ENCODE results near the gene CARD6. TPM values are rescaled to one million over a fixed set of nuclear protein-coding genes. Genes with fewer than 3 reads are reported as not detected.
A peak's percentile ranks its signal among the peaks of the same experiment; 100 is the strongest.
"Not testable (repeated sequence)": the region's sequence is repeated elsewhere in the genome, so short reads cannot be mapped to it uniquely, and the experiment has no call there.

Gene CARD6
- total and polyA plus RNA-seq, 2 experiments from 2014 or later, result 0.06 to 0.12 TPM

DNA sequence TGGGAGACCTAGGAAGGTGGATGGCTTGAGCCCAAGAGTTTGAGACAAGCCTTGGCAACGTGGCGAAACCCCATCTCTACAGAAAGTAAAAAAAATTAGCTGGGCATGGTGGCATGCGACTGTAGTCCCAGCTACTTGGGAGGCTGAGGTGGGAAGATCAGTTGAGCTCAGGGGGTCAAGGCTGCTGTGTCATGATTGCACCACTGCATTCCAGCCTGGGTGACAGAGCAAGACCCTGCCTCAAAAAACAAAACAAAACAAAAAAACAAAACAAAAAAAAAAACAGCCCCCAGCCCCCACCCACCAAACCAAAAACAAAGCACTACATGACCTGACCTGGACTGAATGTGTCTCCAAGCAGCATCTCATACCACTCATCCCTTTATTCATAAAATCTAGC, 34.8 kb downstream of the CARD6 start:
- Histone ChIP-seq H3K4me1 (ENCODE audit: low read depth) (no peaks in the 10 kb centered on the region), H3K27ac (no peak overlapping the region), H3K4me3 (no peak overlapping the region), H3K36me3 (no peaks in the 10 kb centered on the region), H3K27me3 (no peaks in the 10 kb centered on the region), H3K9me3 (ENCODE audit: low read depth) (no peaks in the 10 kb centered on the region)
- TF ChIP-seq, protein P1, sequence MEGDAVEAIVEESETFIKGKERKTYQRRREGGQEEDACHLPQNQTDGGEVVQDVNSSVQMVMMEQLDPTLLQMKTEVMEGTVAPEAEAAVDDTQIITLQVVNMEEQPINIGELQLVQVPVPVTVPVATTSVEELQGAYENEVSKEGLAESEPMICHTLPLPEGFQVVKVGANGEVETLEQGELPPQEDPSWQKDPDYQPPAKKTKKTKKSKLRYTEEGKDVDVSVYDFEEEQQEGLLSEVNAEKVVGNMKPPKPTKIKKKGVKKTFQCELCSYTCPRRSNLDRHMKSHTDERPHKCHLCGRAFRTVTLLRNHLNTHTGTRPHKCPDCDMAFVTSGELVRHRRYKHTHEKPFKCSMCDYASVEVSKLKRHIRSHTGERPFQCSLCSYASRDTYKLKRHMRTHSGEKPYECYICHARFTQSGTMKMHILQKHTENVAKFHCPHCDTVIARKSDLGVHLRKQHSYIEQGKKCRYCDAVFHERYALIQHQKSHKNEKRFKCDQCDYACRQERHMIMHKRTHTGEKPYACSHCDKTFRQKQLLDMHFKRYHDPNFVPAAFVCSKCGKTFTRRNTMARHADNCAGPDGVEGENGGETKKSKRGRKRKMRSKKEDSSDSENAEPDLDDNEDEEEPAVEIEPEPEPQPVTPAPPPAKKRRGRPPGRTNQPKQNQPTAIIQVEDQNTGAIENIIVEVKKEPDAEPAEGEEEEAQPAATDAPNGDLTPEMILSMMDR (IDR thresholded peaks at IDR 0.05; ENCODE audit: low read depth, low read length), result no peak
- no peak for DNase-seq (ENCODE audit: low read depth in 1 of 2, low spot score in 1 of 2)

DNA sequence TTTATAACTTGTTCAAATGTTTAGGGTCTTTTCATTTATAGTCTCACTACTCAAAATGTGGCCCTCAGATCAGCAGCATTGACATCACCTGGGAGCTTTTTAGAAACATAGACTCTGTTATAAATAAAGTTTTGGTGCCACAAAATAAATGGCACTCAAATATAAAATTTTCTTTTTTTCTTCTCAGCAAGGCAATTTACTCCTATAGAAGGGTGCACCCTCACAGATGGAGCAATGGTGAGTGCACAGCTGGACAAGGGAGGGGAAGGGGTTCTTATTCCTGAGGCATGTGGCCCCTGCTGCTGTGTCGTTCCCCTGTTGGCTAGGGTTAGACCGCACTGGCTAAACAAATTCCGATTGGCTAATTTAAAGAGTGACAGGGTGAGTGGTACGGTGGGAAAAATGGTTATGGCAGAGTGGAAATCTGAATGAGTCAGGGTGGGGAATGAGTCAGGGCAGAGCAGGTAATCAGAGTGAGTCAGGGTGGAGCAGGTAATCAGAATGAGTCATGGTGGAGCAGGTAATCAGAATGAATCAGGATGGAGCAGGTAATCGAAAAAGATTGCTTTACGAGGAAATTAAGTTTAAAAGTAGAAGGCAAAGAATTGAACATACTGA, 36.3 kb downstream of the CARD6 start:
- no peaks in the 10 kb centered on the region for H3K27me3 ChIP-seq
- no peaks in the 10 kb centered on the region for H3K4me1 ChIP-seq (ENCODE audit: low read depth)
- H3K36me3 ChIP-seq, result no peaks in the 10 kb centered on the region
- DNase-seq (ENCODE audit: low read depth in 1 of 2, low spot score in 1 of 2), result no peak
- H3K4me3 ChIP-seq, result no peak overlapping the region
- H3K9me3 ChIP-seq (ENCODE audit: low read depth), result no peaks in the 10 kb centered on the region
- TF ChIP-seq, protein P1 (IDR thresholded peaks at IDR 0.05; ENCODE audit: low read depth, low read length), result no peak
- no peak overlapping the region for H3K27ac ChIP-seq

DNA sequence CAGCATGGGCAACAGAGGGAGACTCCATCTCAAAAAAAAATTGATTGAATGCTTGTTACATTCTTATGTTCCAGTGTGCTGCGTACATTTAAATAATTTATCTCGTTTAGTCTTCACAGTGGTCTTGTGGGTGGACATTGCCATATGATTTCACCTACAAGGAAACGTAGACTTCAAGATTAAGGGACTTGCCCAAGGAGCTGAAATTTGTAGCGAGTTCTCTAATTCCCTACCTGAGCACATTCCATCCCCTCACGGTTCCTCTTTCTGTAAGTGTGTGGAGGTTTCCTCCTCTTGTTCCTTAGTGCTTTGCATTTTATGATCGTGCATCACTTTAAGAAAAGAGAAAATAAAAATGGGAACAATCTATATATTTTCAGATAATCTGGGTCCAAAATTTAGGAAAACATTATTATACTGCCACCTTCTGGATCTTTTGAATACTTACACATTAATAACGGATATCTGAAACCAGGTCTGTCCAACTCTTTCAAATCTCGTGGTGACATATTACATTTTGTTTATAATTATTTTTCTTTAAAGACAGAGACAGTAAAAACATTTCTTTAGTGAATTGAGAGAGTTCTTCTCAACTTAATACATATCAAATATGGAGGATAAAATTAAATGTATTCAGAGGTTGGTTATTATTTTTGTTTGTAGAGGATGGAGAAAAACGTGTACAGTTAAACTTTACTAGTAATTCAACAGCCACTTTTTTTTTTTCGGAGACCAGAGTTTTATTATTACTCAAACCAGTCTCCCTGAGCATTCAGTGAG, 38.2 kb downstream of the CARD6 start:
- Histone ChIP-seq H3K27me3 (no peaks in the 10 kb centered on the region), H3K9me3 (ENCODE audit: low read depth) (no peaks in the 10 kb centered on the region), H3K36me3 (no peaks in the 10 kb centered on the region), H3K4me1 (ENCODE audit: low read depth) (no peaks in the 10 kb centered on the region), H3K27ac (no peak overlapping the region), H3K4me3 (no peak overlapping the region)
- DNase-seq (ENCODE audit: low read depth in 1 of 2, low spot score in 1 of 2), result peak; percentile 17 to 48
- TF ChIP-seq, protein P1 (IDR thresholded peaks at IDR 0.05; ENCODE audit: low read depth, low read length), result peak; percentile 41

DNA sequence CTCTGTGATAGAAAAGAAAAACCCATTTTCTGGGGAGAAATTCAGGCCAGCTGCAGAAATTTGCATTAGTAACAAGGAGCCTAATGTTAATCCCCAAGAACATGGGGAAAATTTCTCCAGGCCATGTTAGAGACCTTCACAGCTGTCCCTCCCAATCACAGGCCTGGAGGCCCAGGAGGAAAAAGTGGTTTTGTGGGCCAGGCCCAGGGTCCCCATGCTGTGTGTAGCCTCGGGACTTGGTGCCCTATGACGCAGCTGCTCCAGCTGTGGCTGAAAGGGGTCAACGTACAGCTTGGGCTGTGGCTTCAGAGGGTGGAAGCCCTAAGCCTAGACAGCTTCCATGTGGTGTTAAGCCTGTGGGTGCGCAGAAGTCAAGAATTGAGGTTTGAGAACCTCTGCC, 41.1 kb downstream of the CARD6 start:
- no peak overlapping the region for H3K4me3 ChIP-seq
- H3K36me3 ChIP-seq, result no peaks in the 10 kb centered on the region
- no peaks in the 10 kb centered on the region for H3K9me3 ChIP-seq (ENCODE audit: low read depth)
- DNase-seq (ENCODE audit: low read depth in 1 of 2, low spot score in 1 of 2), result no peak
- H3K27me3 ChIP-seq, result no peaks in the 10 kb centered on the region
- TF ChIP-seq, protein P1 (IDR thresholded peaks at IDR 0.05; ENCODE audit: low read depth, low read length), result no peak
- no peak overlapping the region for H3K27ac ChIP-seq
- no peaks in the 10 kb centered on the region for H3K4me1 ChIP-seq (ENCODE audit: low read depth)

DNA sequence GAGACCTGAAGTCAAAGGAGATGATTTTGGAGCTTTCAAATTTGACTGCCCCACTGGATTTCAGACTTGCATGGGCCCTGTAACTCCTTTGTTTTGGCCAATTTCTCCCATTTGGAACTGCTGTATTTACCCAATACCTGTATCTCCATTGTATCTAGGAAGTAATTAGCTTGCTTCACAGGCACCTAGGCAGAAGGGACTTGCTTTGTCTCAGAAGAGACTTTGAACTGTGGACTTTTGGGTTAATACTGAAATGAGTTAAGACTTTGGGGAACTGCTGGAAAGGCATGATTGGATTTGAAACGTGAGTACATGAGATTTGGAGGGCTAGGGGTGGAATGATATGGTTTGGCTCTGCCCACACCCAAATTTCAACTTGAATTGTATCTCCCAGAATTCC, 41.9 kb downstream of the CARD6 start:
- H3K4me1 ChIP-seq (ENCODE audit: low read depth); H3K4me3 ChIP-seq; H3K27ac ChIP-seq; H3K27me3 ChIP-seq; H3K36me3 ChIP-seq; H3K9me3 ChIP-seq (ENCODE audit: low read depth); DNase-seq (ENCODE audit: low read depth in 1 of 2, low spot score in 1 of 2): not testable (repeated sequence)

DNA sequence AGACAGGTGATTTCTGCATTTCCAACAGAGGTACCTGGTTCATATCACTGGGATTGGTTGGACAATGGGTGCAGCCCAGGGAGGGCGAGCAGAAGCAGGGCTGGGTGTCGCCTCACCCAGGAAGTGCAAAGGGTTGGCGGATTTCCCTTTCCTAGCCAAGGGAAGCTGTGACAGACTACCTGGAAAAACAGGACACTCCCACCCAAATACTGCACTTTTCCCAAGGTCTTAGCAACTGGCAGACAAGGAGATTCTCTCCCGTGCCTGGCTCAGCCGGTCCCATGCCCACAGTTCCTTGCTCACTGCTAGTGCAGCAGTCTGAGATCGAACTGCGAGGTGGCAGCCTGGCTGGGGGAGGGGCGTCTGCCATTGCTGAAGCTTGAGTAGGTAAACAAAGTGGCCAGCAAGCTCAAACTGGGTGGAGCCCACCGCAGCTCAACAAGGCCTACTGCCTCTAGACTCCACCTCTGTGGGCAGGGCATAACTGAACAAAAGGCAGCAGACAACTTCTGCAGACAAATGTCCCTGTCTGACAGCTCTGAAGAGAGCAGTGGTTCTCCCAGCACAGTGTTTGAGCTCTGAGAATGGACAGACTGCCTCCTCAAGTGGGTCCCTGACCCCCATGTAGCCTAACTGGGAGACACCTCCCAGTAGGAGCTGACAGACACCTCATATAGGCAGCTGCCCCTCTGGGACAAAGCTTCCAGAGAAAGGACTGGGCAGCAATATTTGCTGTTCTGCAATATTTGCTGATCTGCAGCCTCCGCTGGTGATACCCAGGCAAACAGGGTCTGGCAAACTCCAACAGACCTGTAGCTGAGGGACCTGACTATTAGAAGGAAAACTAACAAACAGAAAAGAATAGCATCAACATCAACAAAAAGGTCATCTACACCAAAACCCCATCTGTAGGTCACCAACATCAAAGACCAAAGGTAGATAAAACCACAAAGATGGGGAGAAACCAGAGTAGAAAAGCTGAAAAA, 54.6 kb downstream of the CARD6 start:
- H3K36me3 ChIP-seq; H3K9me3 ChIP-seq (ENCODE audit: low read depth); H3K27me3 ChIP-seq; H3K4me1 ChIP-seq (ENCODE audit: low read depth); H3K4me3 ChIP-seq: not testable (repeated sequence)
- H3K27ac ChIP-seq, result peak overlapping the region; percentile 80
- peak in 1 of 2 donors; percentile 22 for DNase-seq (ENCODE audit: low read depth in 1 of 2, low spot score in 1 of 2)
